Glomerular visceral epithelial cell (primary cell): Measurements from ENCODE around the gene METTL16.
"Not testable (repeated sequence)": the region's sequence is repeated elsewhere in the genome, so short reads cannot be mapped to it uniquely, and the experiment has no call there.

ENCODE experiments used
- DNase-seq: peaks from one replicate; pipeline ENCODE4 v3.0.0-alpha.2; 2016; ENCODE audit errors: extremely low spot score

Gene METTL16

GRCh38 chr17:2503627-2504026, 8.1 kb downstream of the METTL16 start:
- DNase-seq: no peak

GRCh38 chr17:2502871-2503580, 8.7 kb downstream of the METTL16 start:
- DNase-seq: no peak

GRCh38 chr17:2500446-2500845, 11.2 kb downstream of the METTL16 start:
- peak; percentile 25 for DNase-seq

- DNase-seq: not testable (repeated sequence)
Measured at GRCh38 chr17:2489286-2489685, 22.4 kb downstream of the METTL16 start.

- DNase-seq: no peak
Measured at GRCh38 chr17:2487306-2487705, 24.4 kb downstream of the METTL16 start.

GRCh38 chr17:2486709-2487108, 25.0 kb downstream of the METTL16 start:
- DNase-seq: not testable (repeated sequence)

GRCh38 chr17:2485970-2486369, 25.7 kb downstream of the METTL16 start:
- DNase-seq: no peak

GRCh38 chr17:2485543-2485942, 26.1 kb downstream of the METTL16 start:
- DNase-seq: no peak

GRCh38 chr17:2484876-2485275, 26.8 kb downstream of the METTL16 start:
- DNase-seq: no peak

GRCh38 chr17:2483084-2483483, 28.6 kb downstream of the METTL16 start:
- no peak for DNase-seq

- no peak for DNase-seq
Measured at GRCh38 chr17:2482218-2482617, 29.5 kb downstream of the METTL16 start.

- no peak for DNase-seq
Measured at GRCh38 chr17:2481760-2482159, 29.9 kb downstream of the METTL16 start.

GRCh38 chr17:2478458-2478857, 33.2 kb downstream of the METTL16 start:
- no peak for DNase-seq

- no peak for DNase-seq
Measured at GRCh38 chr17:2475056-2475455, 36.6 kb downstream of the METTL16 start.

- no peak for DNase-seq
Measured at GRCh38 chr17:2474371-2474770, 37.3 kb downstream of the METTL16 start.

- peak; percentile 64 for DNase-seq
Measured at GRCh38 chr17:2468270-2468669, 43.4 kb downstream of the METTL16 start.

- DNase-seq: peak; percentile 81
Measured at GRCh38 chr17:2466931-2467330, 44.8 kb downstream of the METTL16 start.

- no peak for DNase-seq
Measured at GRCh38 chr17:2462481-2462880, 49.2 kb downstream of the METTL16 start.

- no peak for DNase-seq
Measured at GRCh38 chr17:2459917-2460271, 51.8 kb downstream of the METTL16 start.

GRCh38 chr17:2457913-2458312, 53.8 kb downstream of the METTL16 start:
- no peak for DNase-seq

GRCh38 chr17:2456475-2456874, 55.2 kb downstream of the METTL16 start:
- no peak for DNase-seq

GRCh38 chr17:2455956-2456355, 55.7 kb downstream of the METTL16 start:
- no peak for DNase-seq

GRCh38 chr17:2453866-2454265, 57.8 kb downstream of the METTL16 start:
- DNase-seq: no peak

- DNase-seq: no peak
Measured at GRCh38 chr17:2453325-2453724, 58.4 kb downstream of the METTL16 start.
